ENCODE data around the gene HDAC9. TPM values are rescaled to one million over a fixed set of nuclear protein-coding genes. Genes with fewer than 3 reads are reported as not detected.

The HDAC9 gene
- total and polyA plus RNA-seq, 2 of the 13 experiments (the other 11 are each of a cell fraction or from before 2014, with no cell fraction given), result 0.05 to 0.07 TPM

DNA sequence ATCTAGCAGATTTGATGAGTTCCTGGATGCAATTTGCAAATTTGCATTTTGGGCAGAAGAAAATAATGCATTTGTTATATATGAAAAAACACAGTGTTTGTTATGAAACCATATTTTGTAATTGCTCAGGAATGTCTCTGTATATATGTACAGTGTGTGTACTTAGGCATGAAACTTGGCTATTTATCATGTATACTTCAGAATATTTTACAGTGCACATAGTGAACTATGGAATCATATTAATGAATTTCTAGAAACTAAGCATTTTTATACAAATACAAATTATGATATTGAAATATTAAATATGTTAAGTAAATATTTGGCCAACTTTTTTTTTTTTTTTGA is 514.4 kb downstream of the HDAC9 start (continued):
- TF ChIP-seq ZNF670 (CRISPR knock-in tag; IDR thresholded peaks at IDR 0.05; ENCODE audit: borderline replicate concordance) (no peak), NR2F6 (IDR thresholded peaks at IDR 0.05) (no peak), NR2F6 (CRISPR knock-in tag; IDR thresholded peaks at IDR 0.05) (no peak), IRF2 (CRISPR knock-in tag; IDR thresholded peaks at IDR 0.05) (no peak), ZMAT3 (CRISPR knock-in tag; conservative IDR thresholded peaks at IDR 0.05) (no peak), ZKSCAN1 (IDR thresholded peaks at IDR 0.05; ENCODE audit: low read length) (no peak)
- TF ChIP-seq, protein P1, sequence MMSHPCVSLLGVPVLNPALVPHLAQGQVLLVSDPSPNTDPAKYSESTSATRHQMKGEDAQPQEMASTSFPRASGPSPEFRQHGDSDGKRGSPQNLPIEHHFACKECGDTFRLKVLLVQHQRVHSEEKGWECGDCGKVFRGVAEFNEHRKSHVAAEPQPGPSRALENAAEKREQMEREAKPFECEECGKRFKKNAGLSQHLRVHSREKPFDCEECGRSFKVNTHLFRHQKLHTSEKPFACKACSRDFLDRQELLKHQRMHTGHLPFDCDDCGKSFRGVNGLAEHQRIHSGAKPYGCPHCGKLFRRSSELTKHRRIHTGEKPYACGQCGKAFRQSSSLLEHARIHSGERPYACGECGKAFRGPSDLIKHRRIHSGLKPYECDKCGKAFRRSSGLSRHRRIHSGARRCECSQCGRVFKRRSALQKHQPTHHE (CRISPR knock-in tag; IDR thresholded peaks at IDR 0.05; ENCODE audit: borderline replicate concordance), result no peak
- TF ChIP-seq, protein P2, sequence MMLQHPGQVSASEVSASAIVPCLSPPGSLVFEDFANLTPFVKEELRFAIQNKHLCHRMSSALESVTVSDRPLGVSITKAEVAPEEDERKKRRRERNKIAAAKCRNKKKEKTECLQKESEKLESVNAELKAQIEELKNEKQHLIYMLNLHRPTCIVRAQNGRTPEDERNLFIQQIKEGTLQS (CRISPR knock-in tag; IDR thresholded peaks at IDR 0.05), result no peak

DNA sequence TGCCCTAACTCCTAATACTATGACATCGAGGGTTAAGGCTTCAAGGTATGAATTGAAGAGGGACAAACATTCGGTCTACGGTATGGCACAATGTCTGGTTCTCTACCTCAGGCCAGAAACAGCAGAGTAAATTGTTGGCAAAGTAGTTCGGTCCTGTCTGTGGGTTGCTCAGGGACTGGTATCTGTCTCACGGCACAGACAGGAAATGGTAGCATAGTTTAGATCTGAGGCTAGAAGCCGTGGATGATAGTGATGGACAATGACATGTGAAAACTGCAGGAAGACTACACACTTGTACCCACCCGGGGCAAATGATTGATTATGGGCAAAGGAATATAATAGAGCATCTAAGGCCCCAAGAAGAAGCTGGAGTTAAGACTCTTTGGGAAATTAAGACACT is 515.7 kb downstream of the HDAC9 start:
- no peak for DNase-seq (ENCODE audit: low spot score)
- intact Hi-C loops (cut with micrococcal nuclease; ENCODE audit: unreplicated experiment), result no loop called here
- ChIA-PET POLR2A (no interaction called here), CTCF (ENCODE audit: low intra/inter-chr PET ratio, low total read pairs) (no interaction called here)
- Histone ChIP-seq H3K79me2 (ENCODE audit: insufficient read depth, low read length) (no peaks in the 10 kb centered on the region), H3K36me3 (replicated peaks in 1 of 2; ENCODE audit: control insufficient read depth in 1 of 2, insufficient read depth in 2 of 2, low read length in 2 of 2) (no peaks in the 10 kb centered on the region), H3K27ac (ENCODE audit: extremely low read length, insufficient read depth, low read length) (no peak overlapping the region), H3K9ac (ENCODE audit: insufficient read depth, low read depth, low read length) (no peak overlapping the region), H3K27me3 (ENCODE audit: control insufficient read depth in 1 of 2, insufficient read depth in 2 of 2, low read length in 2 of 2) (no peaks in the 10 kb centered on the region), H3K4me3 (replicated peaks in 1 of 3; ENCODE audit: insufficient read depth in 1 of 3, low read depth in 2 of 3, low read length in 3 of 3) (no peak overlapping the region), H2AFZ (ENCODE audit: low read length) (no peak overlapping the region), H4K20me1 (ENCODE audit: insufficient read depth, low read length) (no peaks in the 10 kb centered on the region), H3K4me1 (ENCODE audit: insufficient read depth, low read length) (no peaks in the 10 kb centered on the region), H3K9me3 (ENCODE audit: low read length) (peaks cover 70% of the 10 kb centered on the region), H3K4me2 (ENCODE audit: low read depth, low read length) (no peak overlapping the region)
- TF ChIP-seq CBX2 (IDR thresholded peaks at IDR 0.05; ENCODE audit: low read depth, low read length), result no peak
- TF ChIP-seq CBX2 (CRISPR knock-in tag; IDR thresholded peaks at IDR 0.05; ENCODE audit: low read depth), result no peak
- TF ChIP-seq, protein P3, sequence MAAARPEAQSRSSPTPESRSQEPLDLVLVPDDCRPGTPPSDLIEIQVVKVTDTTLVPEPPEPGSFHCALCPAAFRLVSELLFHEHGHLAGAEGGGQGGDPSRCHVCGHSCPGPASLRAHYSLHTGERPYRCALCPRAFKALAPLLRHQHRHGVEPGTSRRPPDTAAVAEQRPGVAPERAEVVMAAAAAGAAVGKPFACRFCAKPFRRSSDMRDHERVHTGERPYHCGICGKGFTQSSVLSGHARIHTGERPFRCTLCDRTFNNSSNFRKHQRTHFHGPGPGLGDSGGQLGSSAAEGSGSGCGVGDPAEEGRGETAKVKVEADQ (CRISPR knock-in tag; IDR thresholded peaks at IDR 0.05; ENCODE audit: borderline replicate concordance), result no peak
- in situ Hi-C loops (cut with HindIII; ENCODE audit: extremely low pct_ligation_motif_present, low pct_unique_long_range_greater_than_20kb), result no loop called here
- FAIRE-seq, result no peak
- ATAC-seq, result no peak
- 1% methylated on average over 6 of the region's 7 CpGs for WGBS (ENCODE audit: low lambda C conversion rate)
- no TSS peak for BruUV-seq (replicated peaks)
